GM19099 (cell line): ENCODE data around the gene ADGRL2.

Source experiments
- POLR2A ChIP-seq: IDR thresholded peaks from 3 replicates; pipeline ENCODE4 v1.6.1; 2011; ENCODE audit warnings: low read depth; ENCODE audit not compliant: insufficient read length; ENCODE audit errors: extremely low read depth

The ADGRL2 gene

DNA sequence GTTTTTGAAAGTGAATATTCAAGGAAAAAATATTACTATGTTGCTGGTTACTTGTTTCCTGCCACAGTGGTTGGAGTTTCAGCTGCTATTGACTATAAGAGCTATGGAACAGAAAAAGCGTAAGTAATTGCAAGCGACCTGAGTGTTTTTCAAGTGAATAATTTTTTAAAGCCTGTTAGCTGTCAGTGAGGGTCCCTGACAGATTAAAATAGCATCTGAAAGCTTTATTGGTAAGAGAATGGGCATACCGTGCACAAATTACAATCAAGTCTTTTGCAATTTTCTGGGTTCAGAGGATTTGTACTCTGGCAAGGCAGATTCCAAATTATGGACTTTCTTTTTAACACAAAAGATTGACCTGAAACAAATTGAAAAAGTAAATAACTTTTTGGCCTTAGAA is 169.7 kb downstream of the ADGRL2 start:
- no peak for TF ChIP-seq POLR2A

DNA sequence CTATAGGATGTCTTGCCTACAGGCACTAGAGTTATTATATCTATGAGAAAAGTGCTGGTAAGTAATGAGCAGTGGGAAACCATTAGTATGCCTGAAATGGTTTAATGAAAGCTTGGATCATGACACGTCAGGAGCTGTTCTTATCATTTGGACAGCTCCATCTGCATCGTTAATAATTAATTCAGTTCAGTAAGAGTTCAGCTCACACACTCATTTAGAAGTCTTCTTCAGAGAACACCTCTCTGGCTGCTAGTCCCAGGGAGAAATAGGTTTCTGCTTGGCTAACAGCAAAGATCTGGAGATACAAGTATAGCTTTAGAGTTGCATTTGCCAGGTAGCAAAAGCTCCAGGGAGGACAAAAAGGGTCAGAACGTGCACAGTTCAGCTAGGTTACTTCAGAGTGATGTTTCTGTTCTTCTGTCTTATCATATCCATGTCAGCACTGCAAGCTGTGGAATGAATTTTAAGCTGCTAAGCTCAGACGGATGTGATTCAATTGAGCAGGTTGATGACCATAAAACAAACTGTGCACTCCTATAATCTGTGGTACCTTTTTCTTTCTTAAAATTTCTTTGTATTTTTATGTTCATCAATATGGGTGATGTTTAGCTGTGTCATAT is 173.6 kb downstream of the ADGRL2 start:
- TF ChIP-seq POLR2A = no peak

DNA sequence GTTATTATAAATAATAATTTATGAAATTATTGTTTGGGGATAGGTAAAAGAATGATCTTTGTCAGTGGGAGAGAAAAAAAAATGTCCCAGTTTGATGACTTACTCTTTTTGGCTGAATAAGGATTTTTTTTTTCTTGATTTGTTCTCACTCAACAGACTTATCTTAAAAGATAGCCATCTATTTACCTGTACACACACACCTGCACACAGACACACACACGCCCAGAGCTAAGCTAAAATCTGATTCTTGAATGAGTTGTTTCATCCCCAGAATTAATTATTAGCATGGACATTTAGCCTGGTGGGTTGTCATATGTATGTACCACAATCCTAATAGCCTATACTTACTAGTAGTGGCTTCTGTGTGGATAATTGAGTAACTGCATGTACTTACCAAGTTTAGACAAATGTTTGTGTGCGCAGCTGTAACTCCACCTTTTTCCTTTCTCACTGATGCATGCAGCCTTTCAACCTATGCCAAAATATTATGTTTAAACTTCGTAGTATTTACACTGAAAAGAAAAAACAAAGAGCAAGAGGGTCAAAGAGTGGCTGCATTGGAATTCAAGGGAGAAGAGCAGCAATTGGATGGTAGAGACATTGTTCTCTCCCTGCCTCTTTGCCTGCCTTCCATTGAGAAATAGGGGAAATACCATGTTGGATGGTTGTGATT is 174.3 kb downstream of the ADGRL2 start:
- no peak for TF ChIP-seq POLR2A

DNA sequence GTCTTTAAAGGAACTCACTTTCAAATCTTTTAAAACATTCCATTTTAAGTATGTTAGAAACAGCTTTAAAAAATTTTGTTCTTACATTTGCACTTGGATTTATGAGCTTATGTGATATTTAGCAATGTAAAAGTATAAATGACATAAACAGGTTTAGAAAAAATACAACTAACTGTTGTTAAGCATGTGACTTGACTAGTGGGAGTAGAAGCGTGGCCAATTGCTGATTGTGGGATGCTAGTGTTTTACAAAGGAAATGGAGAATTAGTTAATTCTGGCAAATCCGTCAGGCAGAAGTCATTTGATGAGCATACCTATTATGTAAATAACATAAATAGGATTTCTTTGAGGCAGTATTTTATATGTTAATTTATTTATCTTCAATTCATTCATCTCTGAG is 175.8 kb downstream of the ADGRL2 start:
- no peak for TF ChIP-seq POLR2A

DNA sequence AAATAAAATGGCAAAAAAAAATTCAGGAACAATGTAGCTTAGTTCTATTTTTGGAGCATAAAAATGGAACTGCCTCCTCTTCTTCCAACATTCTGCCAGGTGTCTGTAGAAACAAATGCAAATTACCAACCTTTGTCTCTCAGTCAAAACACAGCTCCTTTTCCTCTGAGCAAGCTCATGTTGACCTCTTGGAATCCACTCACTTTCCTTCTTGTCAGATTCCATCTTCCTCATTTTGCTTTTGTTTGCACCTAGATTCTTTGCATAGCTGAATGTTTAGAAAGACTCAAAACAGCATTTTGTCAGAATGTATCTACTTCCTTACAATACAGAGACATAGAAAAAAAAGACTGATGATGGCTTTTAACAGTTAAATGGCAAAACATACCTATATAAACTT is 178.2 kb downstream of the ADGRL2 start:
- no peak for TF ChIP-seq POLR2A

DNA sequence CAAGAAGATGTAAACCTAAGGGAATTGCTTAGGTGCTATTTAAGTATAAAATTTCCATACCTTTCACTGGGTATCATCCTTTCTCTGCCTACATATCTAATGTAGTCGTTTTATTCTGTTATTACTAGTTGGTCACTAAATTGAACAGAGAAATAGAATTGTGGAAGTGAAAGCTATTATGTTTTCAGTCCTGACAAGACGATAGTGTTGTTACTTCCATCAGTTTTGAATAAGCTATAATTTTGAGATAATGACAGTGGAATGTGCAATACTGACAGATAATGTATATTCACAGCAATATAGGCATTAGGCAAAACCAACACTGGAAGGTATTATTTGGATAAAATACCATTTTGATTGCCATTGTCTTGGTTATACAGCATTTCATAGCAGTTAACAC is 181.8 kb downstream of the ADGRL2 start:
- TF ChIP-seq POLR2A = no peak

DNA sequence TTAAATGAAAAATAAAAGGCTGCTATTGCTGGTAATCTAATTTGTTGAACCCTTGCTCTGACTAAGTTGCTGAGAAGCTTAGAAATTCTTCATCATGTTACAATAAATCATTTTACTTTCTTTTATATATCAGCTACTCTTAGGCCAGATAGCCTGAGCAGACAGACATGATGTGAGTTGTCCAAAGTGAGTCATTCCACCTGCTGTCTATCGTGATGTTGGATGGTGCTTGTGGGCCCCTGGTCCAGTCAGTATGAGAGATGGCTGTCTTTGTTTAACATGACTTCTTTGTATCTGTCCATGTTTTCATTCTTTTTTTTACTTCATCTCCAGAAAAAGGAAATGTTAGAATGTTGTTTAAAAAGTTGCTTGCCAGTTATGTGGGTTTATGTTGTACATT is 188.8 kb downstream of the ADGRL2 start:
- no peak for TF ChIP-seq POLR2A

DNA sequence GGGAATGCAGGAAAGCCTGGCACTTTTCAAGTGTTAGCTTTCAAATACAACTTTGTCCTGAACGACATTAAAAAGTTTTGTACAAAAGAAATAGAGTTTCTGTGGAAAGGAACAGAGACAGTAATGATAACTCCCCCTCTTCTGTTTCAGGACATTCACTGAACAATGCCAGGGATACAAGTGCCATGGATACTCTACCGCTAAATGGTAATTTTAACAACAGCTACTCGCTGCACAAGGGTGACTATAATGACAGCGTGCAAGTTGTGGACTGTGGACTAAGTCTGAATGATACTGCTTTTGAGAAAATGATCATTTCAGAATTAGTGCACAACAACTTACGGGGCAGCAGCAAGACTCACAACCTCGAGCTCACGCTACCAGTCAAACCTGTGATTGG is 189.5 kb downstream of the ADGRL2 start:
- no peak for TF ChIP-seq POLR2A

DNA sequence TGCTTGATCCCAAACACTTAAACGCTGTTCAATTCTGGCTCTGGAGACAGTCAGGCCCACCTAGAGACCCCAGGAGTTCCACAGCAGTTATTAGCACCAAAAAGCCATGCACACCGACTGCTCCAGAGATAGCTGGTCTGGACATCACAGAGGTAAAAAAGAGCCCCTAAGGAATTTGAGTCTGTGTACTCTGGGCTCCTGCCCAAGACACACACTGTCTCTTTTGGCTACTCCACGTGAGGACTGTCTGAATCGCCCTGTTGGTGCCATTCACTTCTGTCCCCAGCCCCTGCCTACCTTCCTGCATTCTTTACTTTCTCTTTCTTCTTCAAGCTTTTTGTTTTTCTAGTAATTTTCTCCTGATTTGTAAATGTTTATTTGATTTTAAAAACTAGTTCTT is 197.4 kb downstream of the ADGRL2 start:
- no peak for TF ChIP-seq POLR2A

DNA sequence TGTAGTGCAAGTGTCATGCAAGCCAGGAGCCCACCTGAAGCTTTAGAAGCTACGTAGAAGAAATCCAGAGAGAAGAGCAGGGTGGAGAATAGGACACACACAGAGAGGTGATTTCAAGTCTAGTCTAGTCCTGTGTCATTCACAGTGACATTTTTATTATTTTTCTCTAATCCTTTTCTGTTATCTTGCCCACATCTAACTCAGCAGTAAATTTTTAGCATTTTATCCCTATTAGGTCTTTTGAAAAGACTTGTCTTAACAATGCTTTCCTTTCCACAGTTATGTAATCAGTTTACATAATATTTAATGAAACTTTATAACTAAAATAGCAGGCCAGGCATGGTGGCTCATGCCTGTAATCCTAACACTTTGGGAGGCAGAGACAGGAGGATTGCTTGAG is 198.6 kb downstream of the ADGRL2 start:
- TF ChIP-seq POLR2A = no peak

DNA sequence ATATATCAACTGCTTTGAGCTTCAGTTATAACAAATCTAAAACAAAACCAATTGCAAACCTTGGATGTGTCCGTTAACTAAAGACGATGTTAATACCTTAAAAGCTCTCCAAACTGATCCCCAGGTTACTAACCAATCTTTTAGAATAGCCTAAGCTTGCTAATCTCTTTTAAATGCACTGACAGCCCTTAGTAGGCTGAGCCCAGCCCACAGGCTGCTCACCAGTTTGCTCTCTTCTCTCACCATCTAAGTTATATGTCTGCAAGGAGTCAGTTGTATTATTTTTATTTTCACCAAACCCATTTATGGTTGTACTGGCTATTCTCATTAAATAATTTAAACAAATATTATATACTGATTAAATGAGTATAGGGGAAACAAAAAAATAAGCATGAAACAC is 199.5 kb downstream of the ADGRL2 start:
- TF ChIP-seq POLR2A = no peak

DNA sequence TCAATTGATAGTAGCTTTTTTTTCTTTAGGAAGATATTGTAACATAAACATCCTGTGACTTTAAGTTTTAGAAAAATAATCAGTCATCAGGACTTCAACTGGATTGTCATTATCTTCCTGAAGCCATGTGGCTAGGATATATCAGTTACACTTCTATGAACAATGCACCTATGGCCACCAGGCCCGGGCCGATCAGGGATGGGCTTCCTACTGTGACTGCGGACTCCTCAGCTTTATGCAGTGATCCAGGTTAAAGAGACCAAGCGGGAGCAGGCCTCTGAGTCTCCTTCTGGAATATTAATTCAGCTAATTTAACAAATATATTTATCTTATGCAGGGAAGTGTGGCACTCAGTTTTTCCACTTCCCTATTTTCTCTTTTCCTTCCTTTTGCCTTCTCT is 200.6 kb downstream of the ADGRL2 start:
- TF ChIP-seq POLR2A = no peak

DNA sequence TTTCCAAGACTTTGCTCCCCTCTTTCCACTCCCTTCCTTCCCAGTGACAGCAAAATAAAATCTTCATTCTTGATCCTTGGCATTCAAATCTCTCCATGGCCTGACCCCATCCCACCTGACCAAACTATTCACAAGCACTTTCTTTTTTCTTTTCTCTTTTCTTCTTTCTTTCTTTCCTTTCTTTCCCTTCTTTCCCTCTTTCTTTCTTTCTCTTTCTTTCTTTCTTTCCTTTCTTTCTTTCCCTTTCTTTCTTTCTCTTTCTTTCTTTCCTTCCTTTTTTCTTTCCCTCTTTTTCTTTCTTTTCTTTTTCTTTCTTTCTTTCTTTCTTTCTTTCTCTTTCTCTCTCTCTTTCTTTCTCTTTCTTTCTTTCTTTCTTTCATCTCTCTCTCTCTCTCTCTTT is 207.1 kb downstream of the ADGRL2 start:
- no peak for TF ChIP-seq POLR2A

DNA sequence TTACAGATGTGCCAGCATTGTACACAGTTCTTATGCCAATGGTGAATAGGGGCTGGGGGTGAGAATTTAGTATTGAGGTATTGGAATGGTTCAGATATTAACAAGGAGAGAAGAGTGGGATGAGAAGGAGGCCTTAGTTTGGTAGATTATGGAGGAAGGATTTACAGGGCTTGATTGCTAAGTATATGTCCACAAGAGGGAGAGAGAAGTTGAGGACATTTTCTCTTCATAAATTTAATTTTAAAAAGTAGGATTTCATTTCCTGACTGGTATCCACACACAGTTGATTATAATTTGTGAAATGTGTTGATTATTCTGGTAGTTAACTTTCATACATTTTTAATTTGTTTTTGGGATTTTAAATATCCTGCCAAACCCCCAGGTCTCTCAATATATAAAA is 213.0 kb downstream of the ADGRL2 start:
- TF ChIP-seq POLR2A = no peak

DNA sequence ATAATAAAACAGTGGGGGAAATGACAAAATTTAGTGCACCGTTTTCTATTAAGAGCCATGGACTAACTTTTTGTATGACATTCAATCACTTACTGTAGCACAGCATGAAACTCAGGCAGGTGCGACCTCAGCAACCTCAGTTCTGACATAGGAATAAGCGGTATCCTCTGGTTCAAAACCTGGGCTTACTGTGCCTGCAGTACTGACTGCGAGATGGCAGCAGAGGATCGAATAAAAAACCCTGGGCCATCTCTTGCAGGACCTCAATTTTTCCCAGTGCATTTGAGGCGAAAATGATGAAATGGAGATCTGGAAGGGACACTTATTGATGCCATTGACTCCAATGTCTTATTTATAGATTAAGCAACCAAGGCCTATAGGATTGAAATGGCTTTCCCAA is 214.7 kb downstream of the ADGRL2 start:
- no peak for TF ChIP-seq POLR2A

DNA sequence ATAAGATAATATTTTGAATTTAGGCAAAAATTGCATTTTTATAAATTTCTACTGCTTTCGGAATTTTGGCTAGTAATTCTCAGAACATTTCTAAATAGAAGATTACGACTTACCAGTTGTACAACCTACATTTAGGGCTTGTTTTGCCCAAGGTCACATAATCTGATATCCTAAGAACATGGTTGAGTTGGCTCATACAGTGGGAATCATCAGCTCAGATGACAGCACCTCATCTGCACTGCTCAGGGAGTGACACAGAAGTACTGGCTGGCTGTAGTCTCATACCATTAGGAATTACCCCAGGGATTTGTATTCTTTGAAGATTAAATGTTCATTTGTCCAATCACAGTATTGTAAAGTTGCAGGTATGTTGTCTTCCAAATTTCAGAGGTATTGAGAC is 217.6 kb downstream of the ADGRL2 start:
- no peak for TF ChIP-seq POLR2A

DNA sequence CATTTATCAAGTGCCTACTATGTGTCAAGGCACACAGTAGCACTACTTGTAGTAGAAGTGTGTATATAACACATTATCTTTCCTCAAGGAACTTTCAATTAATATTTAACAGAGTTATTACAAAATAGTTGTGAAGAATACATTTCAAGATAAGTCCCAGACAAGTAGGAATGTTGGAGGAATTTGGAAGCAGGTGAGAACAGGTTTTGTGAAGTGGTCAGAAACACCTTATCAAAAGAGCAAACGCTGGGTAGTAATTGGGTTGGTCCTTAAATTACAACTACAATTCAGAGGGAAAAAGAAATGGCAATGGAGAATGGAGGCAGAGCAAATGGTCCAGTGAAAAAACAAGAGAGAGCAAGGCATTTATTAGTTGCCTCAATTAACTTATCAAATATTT is 218.8 kb downstream of the ADGRL2 start:
- TF ChIP-seq POLR2A = no peak
